ENCODE data around the gene NEK7. TPM values are rescaled to one million over a fixed set of nuclear protein-coding genes. Genes with fewer than 3 reads are reported as not detected.
"Not testable (repeated sequence)": the region's sequence is repeated elsewhere in the genome, so short reads cannot be mapped to it uniquely, and the experiment has no call there.

The NEK7 gene
- polyA plus RNA-seq, 3 donors from 2014 or later = 42.7 to 47.4 (median 47.3) TPM

- Mint-ChIP-seq H3K27ac (peak overlapping the region in 1 of 6 donors; percentile 6), H3K9me3 (peaks cover 0 to 14% (median 10%) of the 10 kb centered on the region in 6 donors), H3K4me3 (no peak overlapping the region), H3K27me3 (ENCODE audit: low read depth in 3 of 3) (no peaks in the 10 kb centered on the region), H3K36me3 (peaks cover 8 to 13% (median 11%) of the 10 kb centered on the region in 3 donors), H3K4me1 (peaks cover 30 to 57% of the 10 kb centered on the region in 2 donors)
- no peak for DNase-seq
Observed at GRCh38 chr1:198212675-198213074, 55.9 kb downstream of the NEK7 start.

- H3K36me3 Mint-ChIP-seq = peaks cover 8 to 13% (median 11%) of the 10 kb centered on the region in 3 donors
- no peak overlapping the region for H3K27ac Mint-ChIP-seq
- H3K27me3 Mint-ChIP-seq (ENCODE audit: low read depth in 3 of 3) = no peaks in the 10 kb centered on the region
- DNase-seq = no peak
- H3K9me3 Mint-ChIP-seq = peaks cover 0 to 14% (median 10%) of the 10 kb centered on the region in 6 donors
- peaks cover 24 to 49% of the 10 kb centered on the region in 2 donors for H3K4me1 Mint-ChIP-seq
- H3K4me3 Mint-ChIP-seq = no peak overlapping the region
Observed at GRCh38 chr1:198214924-198215323, 58.1 kb downstream of the NEK7 start.

- Mint-ChIP-seq H3K4me3 (no peak overlapping the region), H3K36me3 (peaks cover 0 to 3% (median 0%) of the 10 kb centered on the region in 3 donors), H3K27ac (peak overlapping the region in 2 of 6 donors; percentile 36 to 38), H3K27me3 (ENCODE audit: low read depth in 3 of 3) (peaks cover 0 to 2% (median 0%) of the 10 kb centered on the region in 3 donors), H3K9me3 (no peaks in the 10 kb centered on the region), H3K4me1 (peaks cover 25 to 73% of the 10 kb centered on the region in 2 donors)
- DNase-seq = no peak
Observed at GRCh38 chr1:198220428-198220827, 63.6 kb downstream of the NEK7 start.

DNA sequence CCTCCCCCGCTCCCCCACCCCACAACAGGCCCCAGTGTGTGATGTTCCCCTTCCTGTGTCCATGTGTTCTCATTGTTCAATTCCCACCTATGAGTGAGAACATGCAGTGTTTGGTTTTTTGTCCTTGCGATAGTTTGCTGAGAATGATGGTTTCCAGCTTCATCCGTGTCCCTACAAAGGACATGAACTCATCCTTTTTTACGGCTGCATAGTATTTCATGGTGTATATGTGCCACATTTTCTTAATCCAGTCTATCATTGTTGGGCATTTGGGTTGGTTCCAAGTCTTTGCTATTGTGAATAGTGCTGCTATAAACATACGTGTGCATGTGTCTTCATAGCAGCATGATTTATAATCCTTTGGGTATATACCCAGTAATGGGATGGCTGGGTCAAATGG is 70.2 kb downstream of the NEK7 start:
- not testable (repeated sequence) for H3K36me3 Mint-ChIP-seq; DNase-seq; H3K9me3 Mint-ChIP-seq; H3K27ac Mint-ChIP-seq; H3K4me3 Mint-ChIP-seq; H3K27me3 Mint-ChIP-seq (ENCODE audit: low read depth in 3 of 3)
- H3K4me1 Mint-ChIP-seq = peaks cover 24 to 55% of the 10 kb centered on the region in 2 donors

DNA sequence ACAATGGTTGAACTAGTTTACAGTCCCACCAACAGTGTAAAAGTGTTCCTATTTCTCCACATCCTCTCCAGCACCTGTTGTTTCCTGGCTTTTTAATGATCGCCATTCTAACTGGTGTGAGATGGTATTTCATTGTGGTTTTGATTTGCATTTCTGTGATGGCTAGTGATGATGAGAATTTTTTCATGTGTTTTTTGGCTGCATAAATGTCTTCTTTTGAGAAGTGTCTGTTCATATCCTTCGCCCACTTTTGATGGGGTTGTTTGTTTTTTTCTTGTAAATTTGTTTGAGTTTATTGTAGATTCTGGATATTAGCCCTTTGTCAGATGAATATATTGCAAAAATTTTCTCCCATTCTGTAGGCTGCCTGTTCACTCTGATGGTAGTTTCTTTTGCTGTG is 70.7 kb downstream of the NEK7 start:
- H3K36me3 Mint-ChIP-seq; H3K27me3 Mint-ChIP-seq (ENCODE audit: low read depth in 3 of 3); DNase-seq; H3K4me3 Mint-ChIP-seq; H3K9me3 Mint-ChIP-seq: not testable (repeated sequence)
- H3K4me1 Mint-ChIP-seq = peaks cover 26 to 50% of the 10 kb centered on the region in 2 donors
- H3K27ac Mint-ChIP-seq = peak overlapping the region in 1 of 6 donors; percentile 26

GRCh38 chr1:198228925-198229324 is 72.1 kb downstream of the NEK7 start:
- Mint-ChIP-seq H3K36me3 (peaks cover 3 to 9% (median 4%) of the 10 kb centered on the region in 3 donors), H3K27me3 (ENCODE audit: low read depth in 3 of 3) (peaks cover 0 to 2% (median 0%) of the 10 kb centered on the region in 3 donors), H3K4me3 (no peak overlapping the region), H3K4me1 (peaks cover 25 to 35% of the 10 kb centered on the region in 2 donors), H3K27ac (no peak overlapping the region), H3K9me3 (peaks cover 0 to 2% (median 0%) of the 10 kb centered on the region in 6 donors)
- DNase-seq = no peak

GRCh38 chr1:198231779-198232178 is 75.0 kb downstream of the NEK7 start:
- peaks cover under 1 to 4% (median under 1%) of the 10 kb centered on the region in 3 donors for H3K36me3 Mint-ChIP-seq
- no peaks in the 10 kb centered on the region for H3K27me3 Mint-ChIP-seq (ENCODE audit: low read depth in 3 of 3)
- DNase-seq = no peak
- peaks cover 24 to 31% of the 10 kb centered on the region in 2 donors for H3K4me1 Mint-ChIP-seq
- no peak overlapping the region for H3K4me3 Mint-ChIP-seq
- H3K9me3 Mint-ChIP-seq = peaks cover 0 to under 1% (median 0%) of the 10 kb centered on the region in 6 donors
- peak overlapping the region in 2 of 6 donors; percentile 17 to 60 for H3K27ac Mint-ChIP-seq

DNA sequence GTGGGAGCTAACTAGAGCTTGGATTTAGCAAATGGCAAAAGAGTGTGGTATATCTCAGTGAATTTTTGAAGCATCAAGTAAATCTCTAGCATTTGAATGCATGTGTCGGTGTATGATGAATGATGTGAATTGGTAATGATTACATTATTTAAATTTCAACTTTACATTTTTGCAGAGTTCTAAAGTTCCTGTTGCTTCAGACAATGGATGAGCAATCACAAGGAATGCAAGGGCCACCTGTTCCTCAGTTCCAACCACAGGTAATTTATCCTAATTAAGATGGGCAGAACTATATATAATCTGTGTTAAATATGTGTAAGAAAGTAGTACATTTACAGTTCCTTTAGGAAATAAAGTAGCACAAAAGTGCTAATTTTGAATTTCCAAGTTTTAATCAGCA is 75.6 kb downstream of the NEK7 start:
- Mint-ChIP-seq H3K4me3 (no peak overlapping the region), H3K9me3 (no peaks in the 10 kb centered on the region), H3K27ac (peak overlapping the region in 2 of 6 donors; percentile 17 to 60), H3K4me1 (peaks cover 23 to 30% of the 10 kb centered on the region in 2 donors), H3K36me3 (peaks cover 0 to 4% (median 0%) of the 10 kb centered on the region in 3 donors), H3K27me3 (ENCODE audit: low read depth in 3 of 3) (no peaks in the 10 kb centered on the region)
- DNase-seq = no peak

GRCh38 chr1:198232940-198233675 is 76.3 kb downstream of the NEK7 start:
- H3K27ac Mint-ChIP-seq = peak overlapping the region in 1 of 6 donors; percentile 12

GRCh38 chr1:198234520-198235251 is 77.9 kb downstream of the NEK7 start:
- H3K27me3 Mint-ChIP-seq (ENCODE audit: low read depth in 3 of 3) = no peaks in the 10 kb centered on the region
- H3K4me3 Mint-ChIP-seq = peak overlapping the region; percentile 47 to 70 (median 58)
- H3K27ac Mint-ChIP-seq = peak overlapping the region in 5 of 6 donors; percentile 36 to 84 (median 73)
- H3K9me3 Mint-ChIP-seq = no peaks in the 10 kb centered on the region
- DNase-seq = peak in 1 of 3 donors; percentile 17
- H3K36me3 Mint-ChIP-seq = peaks cover 0 to 4% (median 0%) of the 10 kb centered on the region in 3 donors
- H3K4me1 Mint-ChIP-seq = peaks cover 12 to 26% of the 10 kb centered on the region in 2 donors

More at GRCh38 chr1:198232940-198233675, 76.3 kb downstream of the NEK7 start:
- Mint-ChIP-seq H3K4me3 (no peak overlapping the region), H3K9me3 (no peaks in the 10 kb centered on the region), H3K36me3 (peaks cover 0 to 4% (median 0%) of the 10 kb centered on the region in 3 donors), H3K27me3 (ENCODE audit: low read depth in 3 of 3) (no peaks in the 10 kb centered on the region), H3K4me1 (peaks cover 23 to 29% of the 10 kb centered on the region in 2 donors)
- no peak for DNase-seq

DNA sequence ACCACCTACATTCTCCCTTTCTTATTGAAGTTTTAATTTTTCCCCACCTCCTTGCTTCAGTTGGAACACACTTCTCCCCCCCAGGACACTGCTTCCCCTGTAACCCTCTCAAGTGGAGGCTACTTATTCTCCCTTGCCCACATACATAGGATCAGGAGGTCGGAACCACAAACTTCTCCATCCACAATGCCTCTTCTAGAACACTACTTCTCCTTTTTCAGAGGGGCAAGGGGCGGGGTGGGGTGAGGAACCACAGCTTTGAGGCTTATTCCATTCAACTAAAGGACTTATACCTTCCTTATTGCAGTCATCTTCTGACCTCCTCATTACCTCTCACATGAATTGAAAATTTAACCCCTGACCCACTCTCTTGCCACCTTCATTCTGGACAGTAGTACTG is 81.3 kb downstream of the NEK7 start:
- peaks cover 21 to 36% of the 10 kb centered on the region in 2 donors for H3K4me1 Mint-ChIP-seq

GRCh38 chr1:198241553-198241952 is 84.8 kb downstream of the NEK7 start:
- Mint-ChIP-seq H3K4me3 (peak overlapping the region in 2 of 5 donors; percentile 42 to 54), H3K9me3 (no peaks in the 10 kb centered on the region), H3K36me3 (peaks cover 0 to 8% (median 0%) of the 10 kb centered on the region in 3 donors), H3K4me1 (peaks cover 35 to 49% of the 10 kb centered on the region in 2 donors), H3K27me3 (ENCODE audit: low read depth in 3 of 3) (no peaks in the 10 kb centered on the region), H3K27ac (peak overlapping the region; percentile 42 to 84 (median 70))
- no peak for DNase-seq

More for the DNA sequence above, 81.3 kb downstream of the NEK7 start:
- H3K36me3 Mint-ChIP-seq = peaks cover 0 to 4% (median 0%) of the 10 kb centered on the region in 3 donors
- no peak overlapping the region for H3K4me3 Mint-ChIP-seq
- no peak overlapping the region for H3K27ac Mint-ChIP-seq
- no peaks in the 10 kb centered on the region for H3K9me3 Mint-ChIP-seq
- no peaks in the 10 kb centered on the region for H3K27me3 Mint-ChIP-seq (ENCODE audit: low read depth in 3 of 3)
- DNase-seq = no peak

- H3K9me3 Mint-ChIP-seq = peaks cover 0 to 3% (median 0%) of the 10 kb centered on the region in 6 donors
- peaks cover 0 to 8% (median 3%) of the 10 kb centered on the region in 3 donors for H3K36me3 Mint-ChIP-seq
- no peak overlapping the region for H3K27ac Mint-ChIP-seq
- peaks cover 46 to 79% of the 10 kb centered on the region in 2 donors for H3K4me1 Mint-ChIP-seq
- DNase-seq = no peak
- H3K27me3 Mint-ChIP-seq (ENCODE audit: low read depth in 3 of 3) = no peaks in the 10 kb centered on the region
- no peak overlapping the region for H3K4me3 Mint-ChIP-seq
Observed at GRCh38 chr1:198244772-198245171, 88.0 kb downstream of the NEK7 start.

GRCh38 chr1:198245379-198245778 is 88.6 kb downstream of the NEK7 start:
- H3K27me3 Mint-ChIP-seq (ENCODE audit: low read depth in 3 of 3) = no peaks in the 10 kb centered on the region
- peaks cover 0 to 3% (median 0%) of the 10 kb centered on the region in 6 donors for H3K9me3 Mint-ChIP-seq
- H3K4me1 Mint-ChIP-seq = peaks cover 46 to 79% of the 10 kb centered on the region in 2 donors
- no peak overlapping the region for H3K4me3 Mint-ChIP-seq
- no peak for DNase-seq
- peaks cover 0 to 8% (median 3%) of the 10 kb centered on the region in 3 donors for H3K36me3 Mint-ChIP-seq
- no peak overlapping the region for H3K27ac Mint-ChIP-seq
